A673 (cell line): ENCODE results near the gene CCR4. TPM values are rescaled to one million over a fixed set of nuclear protein-coding genes. Genes with fewer than 3 reads are reported as not detected.

Experiments used
- BruUV-seq: library from RNA; stranded (reverse); fragments of 400-500 nt; replicated peaks from 2 replicates; lab custom pipeline; 2021; lab: Mats Ljungman, UMichigan
- CTCF ChIA-PET: fragments of 300-600 bp; sonication (Branson Sonifier 250); formaldehyde crosslinking; loops from one replicate; lab custom pipeline; 2022; ENCODE audit warnings: antibody characterized with exemption; lab: Charles Lee
- POLR2A ChIA-PET: fragments of 300-600 bp; sonication (Branson Sonifier 250); formaldehyde crosslinking; loops from one replicate; lab custom pipeline; 2022; ENCODE audit warnings: antibody characterized with exemption; ENCODE audit not compliant: low non-redundant PET; lab: Charles Lee
- DNase-seq: peaks from one replicate; pipeline ENCODE4 v3.0.0-alpha.2; 2015; ENCODE audit warnings: low spot score
- H3K27ac ChIP-seq: fragments of 200-600 bp; sonication (generic); 2 replicates; pipeline ENCODE4 v1.5.1; 2016; ENCODE audit warnings: mixed run types, low read depth, mild to moderate bottlenecking, mixed read lengths, antibody characterized with exemption, low read length; ENCODE audit not compliant: poor library complexity, severe bottlenecking
- H3K27me3 ChIP-seq: fragments of 200-600 bp; sonication (generic); replicated peaks from 2 replicates; pipeline ENCODE4 v1.6.1; 2017; ENCODE audit warnings: mixed run types, low read depth, mild to moderate bottlenecking, mixed read lengths, antibody characterized with exemption, low read length; ENCODE audit not compliant: insufficient read depth, poor library complexity
- H3K36me3 ChIP-seq: fragments of 200-600 bp; sonication (generic); 2 replicates; pipeline ENCODE4 v1.6.1; 2016; ENCODE audit warnings: mixed run types, mild to moderate bottlenecking, mixed read lengths, antibody characterized with exemption, low read length; ENCODE audit not compliant: insufficient read depth, poor library complexity, severe bottlenecking
- H3K4me1 ChIP-seq: fragments of 200-600 bp; sonication (generic); 2 replicates; pipeline ENCODE4 v1.6.1; 2017; ENCODE audit warnings: mixed run types, mild to moderate bottlenecking, mixed read lengths, antibody characterized with exemption, low read length; ENCODE audit not compliant: insufficient read depth, poor library complexity, severe bottlenecking
- H3K4me3 ChIP-seq: fragments of 200-600 bp; sonication (generic); 2 replicates; pipeline ENCODE4 v1.5.1; 2016; ENCODE audit warnings: low read depth, mixed run types, mild to moderate bottlenecking, mixed read lengths, low read length; ENCODE audit not compliant: poor library complexity, severe bottlenecking
- H3K9me3 ChIP-seq: fragments of 200-600 bp; sonication (generic); 2 replicates; pipeline ENCODE4 v1.6.1; 2016; ENCODE audit warnings: mixed run types, low read depth, mild to moderate bottlenecking, mixed read lengths, antibody characterized with exemption, low read length; ENCODE audit not compliant: poor library complexity, severe bottlenecking
- CTCF ChIP-seq: fragments of 300-800, 200-600 bp; sonication (generic); conservative IDR thresholded peaks from 2 replicates; pipeline ENCODE4 v1.5.1; 2017; ENCODE audit warnings: low read depth, mild to moderate bottlenecking, antibody characterized with exemption, low read length, moderate library complexity, mixed read lengths
- EZH2 ChIP-seq: fragments of 200-600 bp; sonication (generic); IDR thresholded peaks from 2 replicates; pipeline ENCODE4 v1.6.1; 2017; ENCODE audit warnings: borderline replicate concordance, low read depth, mild to moderate bottlenecking, mixed read lengths, antibody characterized with exemption, low read length; ENCODE audit not compliant: poor library complexity, severe bottlenecking
- intact Hi-C: fragments of 100-400 bp; cut with micrococcal nuclease; formaldehyde crosslinking; loops from one replicate; pipeline ENCODE4 v1.10.0; 2022; ENCODE audit not compliant: unreplicated experiment
- total RNA-seq: library from RNA; stranded (reverse); gene quantifications from 2 replicates; pipeline ENCODE4 v1.2.3, GENCODE V29; 2021

CCR4 gene
- total RNA-seq, 1 experiment from 2014 or later = not detected

GRCh38 chr3:32910954-32911353 lies 40.5 kb upstream of the CCR4 start:
- no TSS peak for BruUV-seq
- no peaks in the 10 kb centered on the region for H3K9me3 ChIP-seq
- CTCF ChIA-PET = no interaction called here
- DNase-seq = no peak
- TF ChIP-seq CTCF (no peak), EZH2 (no peak)
- POLR2A ChIA-PET = no interaction called here
- intact Hi-C loops = no loop called here
- H3K27me3 ChIP-seq = no peaks in the 10 kb centered on the region
- H3K36me3 ChIP-seq = no peaks in the 10 kb centered on the region
- H3K4me3 ChIP-seq = no peak overlapping the region
- no peak overlapping the region for H3K27ac ChIP-seq
- no peaks in the 10 kb centered on the region for H3K4me1 ChIP-seq

- Histone ChIP-seq H3K27ac (no peak overlapping the region), H3K4me3 (no peak overlapping the region), H3K4me1 (no peaks in the 10 kb centered on the region), H3K9me3 (no peaks in the 10 kb centered on the region), H3K27me3 (no peaks in the 10 kb centered on the region), H3K36me3 (no peaks in the 10 kb centered on the region)
- ChIA-PET CTCF (interaction anchor here (0.6 kb wide), 1 partner anchor 218 kb away, joined by 4 read pairs; no protein-coding TSS in a partner anchor), POLR2A (no interaction called here)
- intact Hi-C loops = no loop called here
- DNase-seq = no peak
- TF ChIP-seq EZH2 = no peak
- TF ChIP-seq CTCF = no peak
- no TSS peak for BruUV-seq
These were observed 39.4 kb upstream of the CCR4 start for GRCh38 chr3:32912046-32912445.

- Histone ChIP-seq H3K27ac (no peak overlapping the region), H3K4me3 (no peak overlapping the region), H3K27me3 (no peaks in the 10 kb centered on the region), H3K9me3 (no peaks in the 10 kb centered on the region), H3K36me3 (no peaks in the 10 kb centered on the region), H3K4me1 (no peaks in the 10 kb centered on the region)
- intact Hi-C loops = no loop called here
- no peak for DNase-seq
- no TSS peak for BruUV-seq
- ChIA-PET POLR2A (no interaction called here), CTCF (interaction anchor here (0.6 kb wide), 1 partner anchor 68 kb away, joined by 3 read pairs; no protein-coding TSS in a partner anchor)
- no peak for TF ChIP-seq CTCF
- TF ChIP-seq EZH2 = no peak
These were observed 37.5 kb upstream of the CCR4 start for GRCh38 chr3:32913790-32914446.
